Activated CD8-positive, alpha-beta T cell treated with anti-CD3 and anti-CD28 coated beads, Interleukin-2, amount 10 ng/mL, durations not matched to agents 7 days and 5 days (primary cell): ENCODE data around the gene CLEC2B. TPM values are rescaled to one million over a fixed set of nuclear protein-coding genes. Genes with fewer than 3 reads are reported as not detected.

Experiments used
- ATAC-seq: fragments of 150-1000 bp; cut with Tn5 transposase; one replicate; pipeline ENCODE4 v1.10.0; 2021; ENCODE audit warnings: moderate library complexity
- CTCF ChIA-PET: fragments of 350-600 bp; sonication (Branson Sonifier 250); formaldehyde crosslinking; loops from one replicate; lab custom pipeline; 2021; ENCODE audit warnings: antibody characterized with exemption; lab: Charles Lee
- POLR2A ChIA-PET: fragments of 350-600 bp; sonication (Branson Sonifier 250); formaldehyde crosslinking; loops from one replicate; lab custom pipeline; 2021; ENCODE audit warnings: antibody characterized with exemption; lab: Charles Lee
- DNase-seq: peaks from one replicate; pipeline ENCODE4 v3.0.0-alpha.2; 2020
- H3K27ac Mint-ChIP-seq: one replicate; pipeline ENCODE4 v1.8.0; 2021; ENCODE audit warnings: mild to moderate bottlenecking, mixed read lengths
- H3K27me3 Mint-ChIP-seq: one replicate; pipeline ENCODE4 v1.8.0; 2021; ENCODE audit warnings: low read depth, mixed read lengths
- H3K36me3 Mint-ChIP-seq: one replicate; pipeline ENCODE4 v1.8.0; 2021; ENCODE audit warnings: low read depth, mixed read lengths
- H3K4me1 Mint-ChIP-seq: one replicate; pipeline ENCODE4 v1.8.0; 2021; ENCODE audit warnings: low read depth, mixed read lengths
- H3K4me3 Mint-ChIP-seq: one replicate; pipeline ENCODE4 v1.8.0; 2021; ENCODE audit warnings: mild to moderate bottlenecking, mixed read lengths
- H3K9me3 Mint-ChIP-seq: one replicate; pipeline ENCODE4 v1.8.0; 2022; ENCODE audit warnings: mixed read lengths; ENCODE audit not compliant: insufficient read depth
- total RNA-seq, 2 experiments: library from RNA; stranded (reverse); gene quantifications; one replicate each; pipeline ENCODE4 v1.2.3, GENCODE V29; 2021

Gene CLEC2B
- 10 to 100 TPM; 55.2 to 58.8 TPM for total RNA-seq

GRCh38 chr12:9869307-9870161 is at the start of gene CLEC2B:
Gene CLEC2B (minus strand): TSS chr12:9869354.
- H3K27me3 Mint-ChIP-seq = no peaks in the 10 kb centered on the region
- peak within 1 kb of the TSS; percentile 79 for H3K4me3 Mint-ChIP-seq
- CTCF ChIA-PET = interaction anchor here (0.6 to 4.8 kb wide), 8 partner anchors 18 to 127 kb away, joined by 3 to 38 read pairs (median 5); partner anchors contain the start of gene CD69
- peaks cover 27% of the 10 kb centered on the region for H3K36me3 Mint-ChIP-seq
- DNase-seq = peak; percentile 58
- ATAC-seq = peak; percentile 55
- POLR2A ChIA-PET = interaction anchor here (0.6 to 7.6 kb wide), 20 partner anchors 37 to 688 kb away, joined by 3 to 251 read pairs (median 4); partner anchors contain the start of genes CD69, CLEC2D and GABARAPL1
- H3K27ac Mint-ChIP-seq = peak within 1 kb of the TSS; percentile 91
- H3K9me3 Mint-ChIP-seq = no peaks in the 10 kb centered on the region
- peaks cover 22% of the 10 kb centered on the region for H3K4me1 Mint-ChIP-seq

GRCh38 chr12:9911708-9912107 is 42.6 kb upstream of the CLEC2B start:
- Mint-ChIP-seq H3K27ac (peak overlapping the region; percentile 39), H3K27me3 (peaks cover 2% of the 10 kb centered on the region), H3K4me3 (no peak overlapping the region), H3K9me3 (peaks cover 57% of the 10 kb centered on the region), H3K4me1 (peaks cover 43% of the 10 kb centered on the region), H3K36me3 (peaks cover 55% of the 10 kb centered on the region)
- CTCF ChIA-PET = interaction anchor here (1.2 kb wide), 1 partner anchor 98 kb away, joined by 3 read pairs; no protein-coding TSS in a partner anchor
- DNase-seq (no peak), ATAC-seq (no peak)
- POLR2A ChIA-PET = interaction anchor here (0.6 kb wide), 1 partner anchor 232 kb away, joined by 3 read pairs; no protein-coding TSS in a partner anchor

- DNase-seq (no peak), ATAC-seq (no peak)
- POLR2A ChIA-PET = no interaction called here
- Mint-ChIP-seq H3K4me3 (no peak overlapping the region), H3K9me3 (peaks cover 57% of the 10 kb centered on the region), H3K36me3 (peaks cover 62% of the 10 kb centered on the region), H3K27me3 (peaks cover 2% of the 10 kb centered on the region), H3K27ac (peak overlapping the region; percentile 19), H3K4me1 (peaks cover 52% of the 10 kb centered on the region)
- CTCF ChIA-PET = no interaction called here
Measured at GRCh38 chr12:9910716-9911421, 41.7 kb upstream of the CLEC2B start.

DNA sequence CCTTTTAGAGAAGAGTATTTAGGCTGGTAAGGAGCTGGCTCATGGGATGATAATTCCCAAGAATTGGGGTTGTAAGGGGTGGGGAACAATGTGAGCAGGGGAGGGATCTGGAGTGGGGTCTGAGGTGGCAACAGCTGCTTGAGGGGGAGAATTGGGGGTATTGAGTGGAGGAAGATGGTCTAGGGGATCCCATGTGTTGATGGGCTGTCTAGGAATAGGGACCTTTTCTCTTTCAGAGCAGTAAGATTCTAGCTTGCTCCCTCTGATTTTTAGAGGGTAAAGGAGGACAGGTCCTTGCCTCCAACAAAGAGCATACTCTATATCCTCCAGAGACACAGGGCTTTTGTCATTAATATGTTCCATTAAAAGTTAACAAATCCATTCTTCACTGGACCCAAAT is 40.6 kb upstream of the CLEC2B start:
- ATAC-seq = no peak
- H3K27me3 Mint-ChIP-seq = no peaks in the 10 kb centered on the region
- H3K36me3 Mint-ChIP-seq = peaks cover 72% of the 10 kb centered on the region
- H3K27ac Mint-ChIP-seq = no peak overlapping the region
- POLR2A ChIA-PET = interaction anchor here (1.2 kb wide), 1 partner anchor 150 kb away, joined by 3 read pairs; the partner anchor contains the start of gene CD69
- peaks cover 66% of the 10 kb centered on the region for H3K9me3 Mint-ChIP-seq
- H3K4me1 Mint-ChIP-seq = peaks cover 60% of the 10 kb centered on the region
- DNase-seq = no peak
- CTCF ChIA-PET = interaction anchor here (0.6 to 1.3 kb wide), 3 partner anchors 14 to 155 kb away, joined by 3 to 4 read pairs (median 3); no protein-coding TSS in a partner anchor
- no peak overlapping the region for H3K4me3 Mint-ChIP-seq

GRCh38 chr12:9908350-9908749 is 39.2 kb upstream of the CLEC2B start:
- no peak for ATAC-seq
- ChIA-PET POLR2A (interaction anchor here (0.5 to 1.2 kb wide), 3 partner anchors 41 to 1633 kb away, joined by 3 read pairs; no protein-coding TSS in a partner anchor), CTCF (interaction anchor here (0.9 to 2.7 kb wide), 7 partner anchors 12 to 165 kb away, joined by 3 to 13 read pairs (median 4); no protein-coding TSS in a partner anchor)
- H3K27me3 Mint-ChIP-seq = no peaks in the 10 kb centered on the region
- peaks cover 79% of the 10 kb centered on the region for H3K9me3 Mint-ChIP-seq
- DNase-seq = no peak
- H3K36me3 Mint-ChIP-seq = peaks cover 84% of the 10 kb centered on the region
- no peak overlapping the region for H3K27ac Mint-ChIP-seq
- H3K4me3 Mint-ChIP-seq = no peak overlapping the region
- H3K4me1 Mint-ChIP-seq = peaks cover 60% of the 10 kb centered on the region

- no peak for DNase-seq
- Mint-ChIP-seq H3K36me3 (peaks cover 89% of the 10 kb centered on the region), H3K27ac (peak overlapping the region; percentile 89), H3K27me3 (no peaks in the 10 kb centered on the region), H3K4me1 (peaks cover 58% of the 10 kb centered on the region), H3K4me3 (no peak overlapping the region), H3K9me3 (peaks cover 83% of the 10 kb centered on the region)
- no peak for ATAC-seq
- CTCF ChIA-PET = interaction anchor here (0.9 to 3.4 kb wide), 9 partner anchors 13 to 165 kb away, joined by 3 to 20 read pairs (median 4); no protein-coding TSS in a partner anchor
- POLR2A ChIA-PET = interaction anchor here (0.5 to 1.2 kb wide), 3 partner anchors 41 to 1634 kb away, joined by 3 read pairs; no protein-coding TSS in a partner anchor
Measured at GRCh38 chr12:9907769-9908168, 38.6 kb upstream of the CLEC2B start.

GRCh38 chr12:9906873-9907272 is 37.7 kb upstream of the CLEC2B start:
- peak overlapping the region; percentile 55 for H3K4me3 Mint-ChIP-seq
- peaks cover 86% of the 10 kb centered on the region for H3K9me3 Mint-ChIP-seq
- peaks cover 52% of the 10 kb centered on the region for H3K4me1 Mint-ChIP-seq

DNA sequence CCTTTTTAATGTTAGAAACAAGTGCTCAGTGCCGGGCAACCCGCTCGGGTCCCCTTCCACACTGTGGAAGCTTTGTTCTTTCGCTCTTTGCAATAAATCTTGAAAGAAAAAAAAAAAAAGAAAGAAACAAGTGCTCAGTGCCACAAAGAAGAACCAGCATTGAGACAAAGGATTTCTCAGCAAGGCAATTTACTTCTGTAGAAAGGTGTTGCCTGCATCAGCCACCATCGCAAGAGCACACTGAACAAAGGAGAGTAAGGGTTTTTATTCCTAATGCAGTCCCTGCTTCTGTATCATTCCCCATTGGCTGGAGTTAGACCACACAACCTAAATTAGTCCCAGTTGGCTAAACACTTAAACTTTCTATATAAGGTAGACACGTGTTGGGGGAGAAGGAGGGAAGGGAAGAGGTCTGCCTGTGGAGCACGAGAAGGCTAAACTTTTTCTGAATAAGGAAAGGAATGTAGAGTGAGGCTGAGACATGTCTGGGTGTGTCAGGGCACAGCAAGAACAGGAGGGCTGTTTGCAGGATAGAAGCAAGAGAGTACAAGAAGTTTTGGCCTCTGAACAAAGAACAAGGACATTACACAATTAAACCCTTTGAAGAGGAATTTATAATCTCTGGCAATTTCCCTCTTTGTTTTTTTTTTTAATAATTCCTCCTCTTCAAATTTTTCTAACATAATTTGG is 33.5 kb upstream of the CLEC2B start:
- ChIA-PET POLR2A (no interaction called here), CTCF (no interaction called here)
- no peak for ATAC-seq
- Mint-ChIP-seq H3K27ac (no peak overlapping the region), H3K4me3 (no peak overlapping the region), H3K27me3 (no peaks in the 10 kb centered on the region), H3K36me3 (peaks cover 56% of the 10 kb centered on the region), H3K9me3 (peaks cover 46% of the 10 kb centered on the region), H3K4me1 (peaks cover 31% of the 10 kb centered on the region)
- DNase-seq = no peak

More at GRCh38 chr12:9906873-9907272, 37.7 kb upstream of the CLEC2B start:
- Mint-ChIP-seq H3K27ac (peak overlapping the region; percentile 89), H3K36me3 (peaks cover 85% of the 10 kb centered on the region), H3K27me3 (no peaks in the 10 kb centered on the region)
- peak; percentile 97 for ATAC-seq
- DNase-seq = peak; percentile 70
- CTCF ChIA-PET = interaction anchor here (0.7 to 4.2 kb wide), 19 partner anchors 9 to 164 kb away, joined by 3 to 20 read pairs (median 4); partner anchors contain the start of gene CLEC12B
- POLR2A ChIA-PET = interaction anchor here (0.6 to 2.1 kb wide), 4 partner anchors 36 to 305 kb away, joined by 3 to 9 read pairs (median 4); partner anchors contain the start of gene CLEC2B

- Mint-ChIP-seq H3K36me3 (peaks cover 41% of the 10 kb centered on the region), H3K27ac (no peak overlapping the region), H3K27me3 (no peaks in the 10 kb centered on the region), H3K9me3 (peaks cover 39% of the 10 kb centered on the region), H3K4me1 (peaks cover 18% of the 10 kb centered on the region), H3K4me3 (no peak overlapping the region)
- POLR2A ChIA-PET = interaction anchor here (0.7 kb wide), 1 partner anchor 30 kb away, joined by 3 read pairs; no protein-coding TSS in a partner anchor
- CTCF ChIA-PET = interaction anchor here (1.4 kb wide), 1 partner anchor 11 kb away, joined by 4 read pairs; no protein-coding TSS in a partner anchor
- DNase-seq (no peak), ATAC-seq (no peak)
Measured at GRCh38 chr12:9900930-9901329, 31.8 kb upstream of the CLEC2B start.

DNA sequence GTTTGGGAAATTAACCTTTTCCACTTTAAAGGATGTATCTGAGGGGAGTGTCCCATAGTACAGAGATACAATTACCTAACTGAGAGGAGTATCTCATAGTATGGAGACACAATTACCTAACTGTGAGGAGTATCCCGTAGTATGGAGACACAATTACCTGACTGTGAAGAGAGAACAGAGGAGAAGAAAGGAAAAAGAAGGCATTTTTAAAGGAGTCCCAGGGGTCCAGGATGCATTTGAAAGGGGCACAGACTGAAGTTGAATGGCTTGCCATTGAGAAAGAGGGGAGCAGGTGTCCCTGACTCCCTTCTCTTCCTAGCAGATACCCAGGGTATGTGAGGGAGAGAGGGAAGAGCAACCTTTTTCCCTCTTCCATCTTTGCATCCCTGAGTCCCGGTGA is 30.1 kb upstream of the CLEC2B start:
- H3K27me3 Mint-ChIP-seq = no peaks in the 10 kb centered on the region
- no peak for ATAC-seq
- H3K9me3 Mint-ChIP-seq = peaks cover 25% of the 10 kb centered on the region
- no peak overlapping the region for H3K4me3 Mint-ChIP-seq
- ChIA-PET POLR2A (no interaction called here), CTCF (no interaction called here)
- H3K4me1 Mint-ChIP-seq = peaks cover 9% of the 10 kb centered on the region
- no peak overlapping the region for H3K27ac Mint-ChIP-seq
- DNase-seq = no peak
- H3K36me3 Mint-ChIP-seq = peaks cover 27% of the 10 kb centered on the region
